Mucosa of rectum (tissue), 2 donors: ENCODE measurements around the gene GRP.
A peak's percentile ranks its signal among the peaks of the same experiment; 100 is the strongest.

Experiments used
- H3K27ac ChIP-seq, 2 donors: one replicate each; pipeline ENCODE4 v1.7.0; 2013; ENCODE audit warnings: inconsistent platforms in 2 of 2, low read depth in 2 of 2, low read length in 2 of 2
- H3K27me3 ChIP-seq, 2 donors: one replicate each; pipeline ENCODE4 v1.7.0; 2013; ENCODE audit warnings: low read length in 2 of 2; ENCODE audit not compliant: control insufficient read depth in 2 of 2, insufficient read depth in 2 of 2
- H3K36me3 ChIP-seq, 2 donors: one replicate each; pipeline ENCODE4 v1.7.0; 2013; ENCODE audit warnings: low read length in 2 of 2; ENCODE audit not compliant: control insufficient read depth in 2 of 2, insufficient read depth in 2 of 2
- H3K4me1 ChIP-seq, 2 donors: one replicate each; pipeline ENCODE4 v1.7.0; 2013; ENCODE audit warnings: low read length in 2 of 2, mild to moderate bottlenecking in 1 of 2; ENCODE audit not compliant: control insufficient read depth in 2 of 2, insufficient read depth in 2 of 2
- H3K4me3 ChIP-seq, 2 donors: one replicate each; pipeline ENCODE4 v1.7.0; 2013; ENCODE audit warnings: low read length in 2 of 2
- H3K9ac ChIP-seq, 2 donors: one replicate each; pipeline ENCODE4 v1.7.0; 2013; ENCODE audit warnings: low read length in 2 of 2, low read depth in 1 of 2, mild to moderate bottlenecking in 1 of 2
- H3K9me3 ChIP-seq, 2 donors: one replicate each; pipeline ENCODE4 v1.7.0; 2013; ENCODE audit warnings: low read length in 2 of 2; ENCODE audit not compliant: control insufficient read depth in 2 of 2
- donor health status: healthy.
- donor health status: Normal muscosa, but diverticular disease.

Gene GRP

GRCh38 chr18:59266459-59266858 is 46.5 kb downstream of the GRP start:
- Histone ChIP-seq H3K27me3 (peaks cover 63 to 68% of the 10 kb centered on the region in 2 donors), H3K27ac (no peak overlapping the region)

GRCh38 chr18:59266886-59267502 is 47.0 kb downstream of the GRP start:
- H3K9ac ChIP-seq, result no peak overlapping the region
- peaks cover 64 to 72% of the 10 kb centered on the region in 2 donors for H3K27me3 ChIP-seq
- H3K9me3 ChIP-seq, result no peaks in the 10 kb centered on the region
- no peaks in the 10 kb centered on the region for H3K36me3 ChIP-seq
- no peak overlapping the region for H3K27ac ChIP-seq
- H3K4me3 ChIP-seq, result no peak overlapping the region
- no peaks in the 10 kb centered on the region for H3K4me1 ChIP-seq

More at GRCh38 chr18:59266459-59266858, 46.5 kb downstream of the GRP start:
- Histone ChIP-seq H3K9me3 (no peaks in the 10 kb centered on the region), H3K9ac (no peak overlapping the region), H3K4me3 (no peak overlapping the region), H3K36me3 (no peaks in the 10 kb centered on the region), H3K4me1 (no peaks in the 10 kb centered on the region)

- Histone ChIP-seq H3K27me3 (peaks cover 68 to 73% of the 10 kb centered on the region in 2 donors), H3K9me3 (no peaks in the 10 kb centered on the region), H3K4me3 (no peak overlapping the region), H3K27ac (no peak overlapping the region), H3K9ac (no peak overlapping the region), H3K4me1 (no peaks in the 10 kb centered on the region), H3K36me3 (no peaks in the 10 kb centered on the region)
Measured at GRCh38 chr18:59267503-59268126, 47.7 kb downstream of the GRP start.

- Histone ChIP-seq H3K4me1 (no peaks in the 10 kb centered on the region), H3K9me3 (no peaks in the 10 kb centered on the region), H3K27ac (no peak overlapping the region), H3K27me3 (peaks cover 71% of the 10 kb centered on the region in 2 donors), H3K4me3 (no peak overlapping the region), H3K9ac (no peak overlapping the region), H3K36me3 (no peaks in the 10 kb centered on the region)
Measured at GRCh38 chr18:59268127-59268720, 48.3 kb downstream of the GRP start.

GRCh38 chr18:59268721-59269562 is 49.0 kb downstream of the GRP start:
- Histone ChIP-seq H3K9ac (no peak overlapping the region), H3K27me3 (peaks cover 68 to 72% of the 10 kb centered on the region in 2 donors), H3K36me3 (no peaks in the 10 kb centered on the region), H3K4me3 (no peak overlapping the region), H3K27ac (no peak overlapping the region), H3K4me1 (no peaks in the 10 kb centered on the region), H3K9me3 (no peaks in the 10 kb centered on the region)

GRCh38 chr18:59269563-59270119 is 49.7 kb downstream of the GRP start:
- H3K27ac ChIP-seq, result no peak overlapping the region
- H3K4me1 ChIP-seq, result no peaks in the 10 kb centered on the region
- no peak overlapping the region for H3K4me3 ChIP-seq
- no peak overlapping the region for H3K9ac ChIP-seq
- H3K36me3 ChIP-seq, result no peaks in the 10 kb centered on the region
- H3K9me3 ChIP-seq, result no peaks in the 10 kb centered on the region
- H3K27me3 ChIP-seq, result peaks cover 70 to 73% of the 10 kb centered on the region in 2 donors

- H3K4me1 ChIP-seq, result no peaks in the 10 kb centered on the region
- no peak overlapping the region for H3K4me3 ChIP-seq
- H3K27ac ChIP-seq, result no peak overlapping the region
- peaks cover 73 to 75% of the 10 kb centered on the region in 2 donors for H3K27me3 ChIP-seq
- no peaks in the 10 kb centered on the region for H3K36me3 ChIP-seq
- H3K9ac ChIP-seq, result no peak overlapping the region
- no peaks in the 10 kb centered on the region for H3K9me3 ChIP-seq
Measured at GRCh38 chr18:59270689-59271257, 50.8 kb downstream of the GRP start.

GRCh38 chr18:59271606-59272220 is 51.8 kb downstream of the GRP start:
- Histone ChIP-seq H3K27ac (no peak overlapping the region), H3K9me3 (no peaks in the 10 kb centered on the region), H3K4me3 (no peak overlapping the region), H3K27me3 (peaks cover 69 to 72% of the 10 kb centered on the region in 2 donors), H3K9ac (no peak overlapping the region), H3K36me3 (no peaks in the 10 kb centered on the region), H3K4me1 (no peaks in the 10 kb centered on the region)

GRCh38 chr18:59272221-59272888 is 52.4 kb downstream of the GRP start:
- Histone ChIP-seq H3K27ac (no peak overlapping the region), H3K27me3 (peaks cover 64 to 68% of the 10 kb centered on the region in 2 donors), H3K9ac (no peak overlapping the region), H3K4me1 (no peaks in the 10 kb centered on the region), H3K4me3 (peak overlapping the region in 1 of 2 donors; percentile 13), H3K36me3 (no peaks in the 10 kb centered on the region), H3K9me3 (no peaks in the 10 kb centered on the region)
